Subcutaneous preadipocyte (primary cell): ENCODE results near the gene MFAP5. TPM values are rescaled to one million over a fixed set of nuclear protein-coding genes. Genes with fewer than 3 reads are reported as not detected.

Source experiments
- small RNA-seq: library from RNA; depleted of rRNA; stranded (forward); fragments of <200 nt; gene quantifications from one replicate; pipeline ENCODE3, GENCODE V24; 2012
- total RNA-seq: library from RNA; depleted of rRNA; stranded (reverse); fragments of >200 nt; gene quantifications from 2 replicates; pipeline ENCODE4 v1.2.3, GENCODE V29; 2012

The MFAP5 gene
- total RNA-seq, result 5.3 and 60.3 TPM in 2 replicates

DNA sequence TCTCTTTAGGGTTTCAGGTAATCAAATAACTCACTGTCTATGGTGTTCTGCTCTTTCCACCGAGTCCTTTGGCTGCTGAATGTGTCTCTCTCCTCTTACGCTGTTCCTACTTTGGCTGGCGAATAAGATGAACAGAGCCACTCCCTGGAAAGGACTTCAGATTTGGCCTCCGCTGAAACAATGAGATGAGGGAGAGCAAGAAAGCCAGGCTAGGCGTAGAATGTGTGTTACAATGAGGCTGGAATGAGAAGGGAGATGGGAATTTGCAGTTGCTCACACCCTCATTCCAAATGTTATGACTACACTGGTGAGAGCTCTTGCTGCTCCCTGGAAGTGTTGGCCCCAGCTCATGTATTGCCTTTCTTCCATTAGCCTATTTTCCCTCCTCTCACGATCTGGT lies at the start of gene MFAP5:
MFAP5 (minus strand) TSS at position 234 of the 400 bp plus-strand sequence. CDS start 722 bp downstream, outside the sequence.

DNA sequence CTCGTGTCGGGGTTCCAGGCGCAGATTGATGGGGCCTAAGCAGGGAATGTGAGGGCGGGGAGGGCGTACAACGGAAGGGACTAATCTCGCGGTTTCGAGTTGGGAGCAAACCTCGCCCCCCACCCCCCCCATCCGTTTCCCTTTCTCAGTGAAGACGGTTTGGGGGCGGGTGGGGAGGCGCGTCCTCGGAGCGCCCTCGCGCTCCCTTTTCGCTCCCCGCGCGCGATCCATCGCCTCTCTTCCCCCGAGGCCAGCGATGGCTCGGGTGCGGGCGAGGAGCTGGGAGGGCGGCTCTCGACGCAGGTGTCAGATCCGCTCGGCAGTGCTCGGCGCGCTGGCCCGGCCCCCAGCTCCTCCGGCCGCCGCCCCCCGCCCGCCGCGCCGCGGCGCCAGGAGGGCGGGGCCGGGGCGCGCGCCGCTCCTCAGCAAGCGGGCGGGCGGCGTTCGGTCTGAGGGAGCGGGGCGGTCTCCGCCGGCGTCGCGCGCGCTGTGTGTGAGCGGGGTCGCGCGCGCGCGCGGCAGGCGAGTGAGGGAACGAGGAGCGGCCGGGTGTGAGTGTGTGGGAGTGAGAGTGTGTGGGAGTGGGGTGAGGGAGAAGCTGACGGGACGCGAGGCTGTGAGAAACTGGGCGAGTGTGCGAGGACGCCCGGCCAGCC lies 35.0 kb upstream of the MFAP5 start, which contains the start of gene RIMKLB:
RIMKLB (plus strand) TSS at position 516 of the 656 bp plus-strand sequence. CDS start 15,876 bp downstream, outside the sequence.

GRCh38 chr12:8612629-8613028 lies 50.0 kb downstream of the MFAP5 start, which contains the start of gene AICDA:
AICDA (minus strand) TSS chr12:8612859; CDS start chr12:8612767, 92 bp downstream.

Small RNA genes within 50 kb of the gene (small RNA-seq; reads per million reads assigned to genes)
- gene RF00564, result not detected

Other genes with a start within 250 kb of the MFAP5 start
- gene CLEC6A, start 206.9 kb downstream of the MFAP5 start, total RNA-seq, result not detected in 2 replicates
- not detected in 2 replicates for gene CLEC4D, start 149.3 kb downstream of the MFAP5 start, total RNA-seq
- gene CLEC4E, start 121.9 kb downstream of the MFAP5 start, total RNA-seq, result not detected in 2 replicates
- not detected in 2 replicates for gene AICDA, start 50.0 kb downstream of the MFAP5 start, total RNA-seq
- 16.2 and 21.9 TPM in 2 replicates for gene RIMKLB, start 35.2 kb upstream of the MFAP5 start, total RNA-seq
- gene A2ML1, start 159.8 kb upstream of the MFAP5 start, total RNA-seq, result under 0.01 TPM in 1 of 2 replicates, not detected in the other